Osteocyte (in vitro differentiated cells): ENCODE results near the gene TMC6. TPM values are rescaled to one million over a fixed set of nuclear protein-coding genes. Genes with fewer than 3 reads are reported as not detected.
A peak's percentile ranks its signal among the peaks of the same experiment; 100 is the strongest.

Experiments used
- DNase-seq: peaks from one replicate; pipeline ENCODE4 v3.0.0; 2021; ENCODE audit warnings: mixed read lengths; ENCODE audit not compliant: unreplicated experiment; ENCODE audit errors: extremely low spot score
- H3K27ac Mint-ChIP-seq: one replicate; pipeline ENCODE4 v1.8.0; 2021; ENCODE audit warnings: mild to moderate bottlenecking, mixed read lengths; ENCODE audit not compliant: unreplicated experiment
- H3K27me3 Mint-ChIP-seq: one replicate; pipeline ENCODE4 v1.8.0; 2021; ENCODE audit warnings: mixed read lengths; ENCODE audit not compliant: unreplicated experiment
- H3K36me3 Mint-ChIP-seq: one replicate; pipeline ENCODE4 v1.8.0; 2021; ENCODE audit warnings: mixed read lengths; ENCODE audit not compliant: unreplicated experiment
- H3K4me1 Mint-ChIP-seq: one replicate; pipeline ENCODE4 v1.8.0; 2021; ENCODE audit warnings: mixed read lengths; ENCODE audit not compliant: unreplicated experiment
- H3K4me3 Mint-ChIP-seq: one replicate; pipeline ENCODE4 v1.8.0; 2021; ENCODE audit warnings: mild to moderate bottlenecking, moderate library complexity, mixed read lengths; ENCODE audit not compliant: unreplicated experiment
- H3K9me3 Mint-ChIP-seq: one replicate; pipeline ENCODE4 v1.8.0; 2021; ENCODE audit warnings: mixed read lengths; ENCODE audit not compliant: unreplicated experiment
- CTCF ChIP-seq: fragments of 200-600 bp; sonication (generic); IDR thresholded peaks from 2 replicates; pipeline ENCODE4 v1.5.0; 2021; ENCODE audit warnings: antibody characterized with exemption, mild to moderate bottlenecking, moderate library complexity
- total RNA-seq: library from RNA; stranded (reverse); gene quantifications from 2 replicates; pipeline ENCODE4 v1.2.1, GENCODE V29; 2021

The TMC6 gene
- total RNA-seq, 1 donor from 2014 or later: 32.6 TPM

GRCh38 chr17:78132767-78133178, 4.2 kb upstream of the TMC6 start:
- Mint-ChIP-seq H3K27me3 (no peaks in the 10 kb centered on the region), H3K4me1 (peaks cover 21% of the 10 kb centered on the region), H3K27ac (no peak overlapping the region), H3K4me3 (no peak overlapping the region), H3K36me3 (no peaks in the 10 kb centered on the region), H3K9me3 (no peaks in the 10 kb centered on the region)
- TF ChIP-seq CTCF: no peak
- no peak for DNase-seq

GRCh38 chr17:78132084-78132676, 3.6 kb upstream of the TMC6 start:
- H3K4me3 Mint-ChIP-seq: no peak overlapping the region
- peaks cover 26% of the 10 kb centered on the region for H3K4me1 Mint-ChIP-seq
- no peaks in the 10 kb centered on the region for H3K27me3 Mint-ChIP-seq
- H3K27ac Mint-ChIP-seq: no peak overlapping the region
- no peaks in the 10 kb centered on the region for H3K9me3 Mint-ChIP-seq
- no peak for DNase-seq
- no peak for TF ChIP-seq CTCF
- no peaks in the 10 kb centered on the region for H3K36me3 Mint-ChIP-seq

- DNase-seq: peak; percentile 85
- Mint-ChIP-seq H3K4me1 (peaks cover 29% of the 10 kb centered on the region), H3K4me3 (no peak overlapping the region), H3K36me3 (no peaks in the 10 kb centered on the region), H3K27ac (no peak overlapping the region), H3K27me3 (no peaks in the 10 kb centered on the region), H3K9me3 (no peaks in the 10 kb centered on the region)
- TF ChIP-seq CTCF: no peak
Observed at GRCh38 chr17:78131172-78132083, 2.9 kb upstream of the TMC6 start.

- Mint-ChIP-seq H3K9me3 (no peaks in the 10 kb centered on the region), H3K4me1 (peaks cover 35% of the 10 kb centered on the region), H3K36me3 (no peaks in the 10 kb centered on the region), H3K4me3 (no peak within 1 kb of the TSS), H3K27me3 (no peaks in the 10 kb centered on the region), H3K27ac (peak within 1 kb of the TSS; percentile 47)
- TF ChIP-seq CTCF: no peak
- DNase-seq: no peak
Observed at GRCh38 chr17:78130437-78131101, 2.0 kb upstream of the TMC6 start, which contains the start of gene TMC8. TMC8 (plus strand) TSS chr17:78130771; CDS start chr17:78131589, 818 bp downstream.

GRCh38 chr17:78130090-78130436, 1.5 kb upstream of the TMC6 start:
- Mint-ChIP-seq H3K4me3 (no peak overlapping the region), H3K36me3 (no peaks in the 10 kb centered on the region), H3K4me1 (peaks cover 35% of the 10 kb centered on the region), H3K9me3 (no peaks in the 10 kb centered on the region), H3K27ac (peak overlapping the region; percentile 47), H3K27me3 (no peaks in the 10 kb centered on the region)
- TF ChIP-seq CTCF: no peak
- DNase-seq: no peak
